GM12801 (cell line): ENCODE measurements around the gene GJB3.

Source experiments
- TF ChIP-seq, protein P1 (sequence below): IDR thresholded peaks from one replicate; pipeline ENCODE4 v1.5.1; 2011; ENCODE audit warnings: control low read depth; ENCODE audit not compliant: insufficient read length; ENCODE audit errors: extremely low read depth

The GJB3 gene

DNA sequence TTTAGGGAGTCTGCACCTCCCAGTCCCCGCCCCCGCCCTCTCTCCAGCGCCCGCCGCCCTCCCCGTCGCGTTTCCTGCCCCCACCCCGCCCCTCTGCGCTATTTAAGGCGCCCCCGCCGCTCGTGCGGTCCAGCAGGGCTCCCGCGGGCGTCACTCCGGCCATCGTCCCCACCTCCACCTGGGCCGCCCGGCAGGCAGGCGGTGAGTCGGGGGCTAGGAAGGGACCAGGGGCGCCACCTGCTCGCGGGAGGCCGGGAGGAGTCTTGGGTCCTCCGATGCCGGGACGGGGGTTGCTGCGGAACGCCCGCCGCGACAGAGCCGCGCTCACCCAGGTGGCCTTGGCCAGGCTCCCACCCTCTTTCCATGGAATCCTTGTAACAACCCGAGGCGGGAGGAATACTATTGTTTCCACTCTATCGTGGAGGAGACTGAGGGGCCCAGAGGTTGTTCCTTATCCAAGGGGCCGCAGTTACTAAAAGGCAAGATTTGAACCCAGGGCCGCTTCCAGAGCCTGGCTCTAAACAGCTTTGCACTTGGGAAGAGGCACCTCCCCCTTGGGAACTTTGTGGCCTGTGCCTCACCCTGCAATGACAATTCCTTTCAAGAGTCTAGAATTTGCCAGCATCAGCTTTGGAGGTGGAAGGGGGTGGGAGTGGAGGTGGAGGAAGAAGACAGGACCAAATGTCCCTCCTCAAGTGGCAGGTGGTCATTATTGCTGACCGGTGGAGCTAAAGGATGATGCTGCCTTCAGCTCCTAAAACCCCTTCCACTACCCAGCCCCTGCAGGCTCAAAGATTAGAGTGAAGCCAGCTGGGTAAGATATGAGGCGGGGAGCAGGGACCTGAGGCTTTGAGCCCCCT lies 12.1 kb downstream of the GJB3 start, which contains the start of gene GJA4:
TSS of gene GJA4 (plus strand) at position 132 of the 860 bp plus-strand sequence. CDS start 1,215 bp downstream, outside the sequence.
- TF ChIP-seq, protein P1, sequence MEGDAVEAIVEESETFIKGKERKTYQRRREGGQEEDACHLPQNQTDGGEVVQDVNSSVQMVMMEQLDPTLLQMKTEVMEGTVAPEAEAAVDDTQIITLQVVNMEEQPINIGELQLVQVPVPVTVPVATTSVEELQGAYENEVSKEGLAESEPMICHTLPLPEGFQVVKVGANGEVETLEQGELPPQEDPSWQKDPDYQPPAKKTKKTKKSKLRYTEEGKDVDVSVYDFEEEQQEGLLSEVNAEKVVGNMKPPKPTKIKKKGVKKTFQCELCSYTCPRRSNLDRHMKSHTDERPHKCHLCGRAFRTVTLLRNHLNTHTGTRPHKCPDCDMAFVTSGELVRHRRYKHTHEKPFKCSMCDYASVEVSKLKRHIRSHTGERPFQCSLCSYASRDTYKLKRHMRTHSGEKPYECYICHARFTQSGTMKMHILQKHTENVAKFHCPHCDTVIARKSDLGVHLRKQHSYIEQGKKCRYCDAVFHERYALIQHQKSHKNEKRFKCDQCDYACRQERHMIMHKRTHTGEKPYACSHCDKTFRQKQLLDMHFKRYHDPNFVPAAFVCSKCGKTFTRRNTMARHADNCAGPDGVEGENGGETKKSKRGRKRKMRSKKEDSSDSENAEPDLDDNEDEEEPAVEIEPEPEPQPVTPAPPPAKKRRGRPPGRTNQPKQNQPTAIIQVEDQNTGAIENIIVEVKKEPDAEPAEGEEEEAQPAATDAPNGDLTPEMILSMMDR, result no peak

DNA sequence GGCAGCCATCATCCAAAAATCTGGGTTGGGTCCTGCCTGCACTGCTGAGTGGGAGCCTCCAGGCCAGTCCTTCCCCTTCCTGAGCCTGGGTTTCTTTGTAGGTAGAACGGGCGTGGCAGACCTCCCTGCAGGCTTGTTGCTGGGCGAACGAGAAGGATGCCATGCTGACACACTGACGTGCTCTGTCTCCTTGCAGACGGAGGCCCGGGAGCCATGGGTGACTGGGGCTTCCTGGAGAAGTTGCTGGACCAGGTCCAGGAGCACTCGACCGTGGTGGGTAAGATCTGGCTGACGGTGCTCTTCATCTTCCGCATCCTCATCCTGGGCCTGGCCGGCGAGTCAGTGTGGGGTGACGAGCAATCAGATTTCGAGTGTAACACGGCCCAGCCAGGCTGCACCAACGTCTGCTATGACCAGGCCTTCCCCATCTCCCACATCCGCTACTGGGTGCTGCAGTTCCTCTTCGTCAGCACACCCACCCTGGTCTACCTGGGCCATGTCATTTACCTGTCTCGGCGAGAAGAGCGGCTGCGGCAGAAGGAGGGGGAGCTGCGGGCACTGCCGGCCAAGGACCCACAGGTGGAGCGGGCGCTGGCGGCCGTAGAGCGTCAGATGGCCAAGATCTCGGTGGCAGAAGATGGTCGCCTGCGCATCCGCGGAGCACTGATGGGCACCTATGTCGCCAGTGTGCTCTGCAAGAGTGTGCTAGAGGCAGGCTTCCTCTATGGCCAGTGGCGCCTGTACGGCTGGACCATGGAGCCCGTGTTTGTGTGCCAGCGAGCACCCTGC lies 13.2 kb downstream of the GJB3 start:
- TF ChIP-seq, protein P1, result no peak

DNA sequence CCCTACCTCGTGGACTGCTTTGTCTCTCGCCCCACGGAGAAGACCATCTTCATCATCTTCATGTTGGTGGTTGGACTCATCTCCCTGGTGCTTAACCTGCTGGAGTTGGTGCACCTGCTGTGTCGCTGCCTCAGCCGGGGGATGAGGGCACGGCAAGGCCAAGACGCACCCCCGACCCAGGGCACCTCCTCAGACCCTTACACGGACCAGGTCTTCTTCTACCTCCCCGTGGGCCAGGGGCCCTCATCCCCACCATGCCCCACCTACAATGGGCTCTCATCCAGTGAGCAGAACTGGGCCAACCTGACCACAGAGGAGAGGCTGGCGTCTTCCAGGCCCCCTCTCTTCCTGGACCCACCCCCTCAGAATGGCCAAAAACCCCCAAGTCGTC lies 13.8 kb downstream of the GJB3 start:
- TF ChIP-seq, protein P1, result no peak

DNA sequence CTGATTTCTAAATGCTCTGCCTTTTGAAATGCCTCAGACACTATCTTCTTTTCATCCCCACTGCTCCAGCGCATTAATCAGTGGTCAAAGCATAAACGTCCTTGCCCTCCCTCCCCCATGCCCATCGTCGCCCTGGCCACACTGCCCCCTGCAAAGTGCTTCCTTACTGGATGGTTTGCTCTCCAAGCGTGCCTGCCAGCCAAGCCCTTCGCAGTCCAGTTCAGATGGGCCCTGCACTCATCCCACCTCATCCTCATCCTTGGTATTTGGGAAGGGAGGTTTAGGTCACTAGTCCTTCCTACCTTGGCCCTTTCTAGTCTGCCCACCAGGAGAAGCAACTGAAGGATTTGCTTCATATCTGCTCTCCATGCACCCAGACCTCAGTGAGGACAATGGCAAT lies 14.9 kb downstream of the GJB3 start:
- TF ChIP-seq, protein P1, result no peak

DNA sequence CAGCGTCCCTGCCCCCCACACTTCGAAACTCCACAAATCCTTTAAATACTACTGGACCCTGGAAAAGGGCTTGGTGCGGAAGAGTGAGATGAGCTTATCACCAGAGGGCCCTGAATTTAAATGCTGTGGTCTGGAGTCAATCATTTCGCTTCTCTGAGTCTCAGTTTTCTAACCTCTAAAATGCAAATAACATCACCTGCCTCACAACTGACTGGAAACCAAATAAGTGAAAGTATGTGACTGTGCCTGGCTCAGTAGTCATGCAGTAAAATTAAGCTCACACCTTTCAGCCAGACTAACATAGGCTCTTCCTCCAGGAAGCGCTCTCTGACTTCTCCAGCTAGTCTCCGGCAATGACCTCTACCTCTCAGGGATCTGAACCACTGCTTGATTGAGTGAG lies 16.0 kb downstream of the GJB3 start:
- TF ChIP-seq, protein P1, result no peak

DNA sequence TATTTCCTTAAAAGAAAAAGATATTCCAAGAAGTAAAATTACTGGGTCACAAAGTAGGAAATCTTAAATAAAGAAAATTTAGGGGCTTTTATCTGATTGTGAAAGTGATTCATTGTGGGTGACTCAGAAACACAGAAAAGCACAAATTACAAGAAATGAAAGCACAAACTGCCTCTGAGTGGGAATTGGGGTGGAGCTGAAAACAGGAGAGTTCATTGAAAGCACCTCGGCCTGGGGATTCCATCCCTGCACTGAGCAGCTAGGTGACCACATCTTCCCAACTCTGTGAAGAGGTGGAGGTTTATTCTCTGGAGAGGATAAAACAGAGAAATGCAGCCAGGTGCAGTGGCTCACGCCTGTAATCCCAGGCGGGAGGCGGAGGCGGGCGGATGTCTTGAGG lies 19.2 kb downstream of the GJB3 start:
- TF ChIP-seq, protein P1, result no peak

DNA sequence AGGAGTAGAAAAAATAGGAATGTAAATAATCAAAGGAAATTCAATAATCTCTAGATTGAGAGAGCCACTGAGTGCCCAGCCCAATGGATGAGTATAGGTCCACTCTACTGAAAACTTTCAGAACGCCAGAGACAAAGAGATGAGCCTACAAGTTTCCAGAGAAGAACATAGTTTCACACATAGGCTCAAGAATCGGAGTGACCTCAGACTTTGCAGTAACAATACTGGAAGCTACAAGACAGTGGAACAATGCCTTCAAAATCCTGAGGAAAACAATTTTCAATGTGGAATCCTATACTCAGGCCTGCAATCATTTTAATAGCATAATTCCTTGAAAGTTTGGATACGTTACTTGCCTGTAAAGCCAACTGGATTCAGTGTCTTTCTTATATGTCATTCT lies 22.8 kb downstream of the GJB3 start:
- TF ChIP-seq, protein P1, result no peak
